ENCODE results near the gene PPM1L.

The PPM1L gene

GRCh38 chr3:161081633-161082032 lies 325.6 kb downstream of the PPM1L start:
- no peak for DNase-seq (ENCODE audit: low read depth in 1 of 2, low spot score in 1 of 2)

- no peak for DNase-seq (ENCODE audit: low read depth in 1 of 2, low spot score in 1 of 2)
Measured at GRCh38 chr3:161082063-161082462, 326.0 kb downstream of the PPM1L start.

GRCh38 chr3:161083131-161083530 lies 327.1 kb downstream of the PPM1L start:
- DNase-seq (ENCODE audit: low read depth in 1 of 2, low spot score in 1 of 2), result no peak

- DNase-seq (ENCODE audit: low read depth in 1 of 2, low spot score in 1 of 2), result no peak
Measured at GRCh38 chr3:161084277-161084676, 328.2 kb downstream of the PPM1L start.

GRCh38 chr3:161093895-161094294 lies 337.9 kb downstream of the PPM1L start:
- no peak for DNase-seq (ENCODE audit: low read depth in 1 of 2, low spot score in 1 of 2)

GRCh38 chr3:161096771-161097367 lies 340.8 kb downstream of the PPM1L start:
- DNase-seq (ENCODE audit: low read depth in 1 of 2, low spot score in 1 of 2), result no peak

- no peak for DNase-seq (ENCODE audit: low read depth in 1 of 2, low spot score in 1 of 2)
Measured at GRCh38 chr3:161100994-161101393, 345.0 kb downstream of the PPM1L start.

- no peak for DNase-seq (ENCODE audit: low read depth in 1 of 2, low spot score in 1 of 2)
Measured at GRCh38 chr3:161101609-161102008, 345.6 kb downstream of the PPM1L start.

GRCh38 chr3:161103776-161104385 lies 347.9 kb downstream of the PPM1L start:
- no peak for DNase-seq (ENCODE audit: low read depth in 1 of 2, low spot score in 1 of 2)

- peak in 1 of 2 donors; percentile 3 for DNase-seq (ENCODE audit: low read depth in 1 of 2, low spot score in 1 of 2)
Measured at GRCh38 chr3:161104561-161105551, 348.8 kb downstream of the PPM1L start, which contains the start of gene B3GALNT1. B3GALNT1 (minus strand) TSS chr3:161105349; CDS start chr3:161086754, 18,595 bp downstream.

- DNase-seq (ENCODE audit: low read depth in 1 of 2, low spot score in 1 of 2), result no peak
Measured at GRCh38 chr3:161107311-161107710, 351.3 kb downstream of the PPM1L start.

- no peak for DNase-seq (ENCODE audit: low read depth in 1 of 2, low spot score in 1 of 2)
Measured at GRCh38 chr3:161108840-161109239, 352.8 kb downstream of the PPM1L start.

GRCh38 chr3:161117646-161118045 lies 361.6 kb downstream of the PPM1L start:
- no peak for DNase-seq (ENCODE audit: low read depth in 1 of 2, low spot score in 1 of 2)

GRCh38 chr3:161126495-161126894 lies 370.5 kb downstream of the PPM1L start:
- DNase-seq (ENCODE audit: low read depth in 1 of 2, low spot score in 1 of 2), result no peak

Measured in stimulated activated CD4-positive, alpha-beta T cell treated with anti-CD3 and anti-CD28 coated beads, Interleukin-15, amount 100 ng/mL, for 1 hour (primary cell).